GM12878 (cell line): ENCODE data around the gene CD101. TPM values are rescaled to one million over a fixed set of nuclear protein-coding genes. Genes with fewer than 3 reads are reported as not detected.

ENCODE experiments used
- ATAC-seq: fragments of 200-7000 bp; cut with Tn5 transposase; 3 replicates; pipeline ENCODE4 v1.9.1; 2020; ENCODE audit warnings: mild to moderate bottlenecking, moderate library complexity
- BruUV-seq: library from RNA; stranded (reverse); fragments of 400-500 nt; replicated peaks from 2 replicates; lab custom pipeline; 2021; lab: Mats Ljungman, UMichigan
- CTCF ChIA-PET: fragments of 300-600 bp; sonication (Branson Sonifier 250); formaldehyde crosslinking; extraction: SDS; loops from one replicate; lab custom pipeline; 2021; ENCODE audit warnings: inconsistent platforms; lab: Yijun Ruan, JAX
- POLR2A ChIA-PET: fragments of 350-600 bp; formaldehyde crosslinking; extraction: SDS; loops from one replicate; lab custom pipeline; 2021; ENCODE audit warnings: inconsistent platforms; lab: Charles Lee
- RAD21 ChIA-PET: fragments of 300-600 bp; sonication (Branson Sonifier 250); formaldehyde crosslinking; loops from one replicate; lab custom pipeline; 2023; ENCODE audit warnings: antibody characterized with exemption; ENCODE audit not compliant: unreplicated experiment; lab: Charles Lee
- SMC1A ChIA-PET: fragments of 300-600 bp; sonication (Branson Sonifier 250); formaldehyde crosslinking; loops from one replicate; lab custom pipeline; 2023; ENCODE audit not compliant: unreplicated experiment, uncharacterized antibody; lab: Charles Lee
- DNase-seq: peaks from one replicate; pipeline ENCODE4 v3.0.0-alpha.2; 2011; ENCODE audit warnings: low read depth, low spot score
- FAIRE-seq: peaks from 3 replicates; lab custom pipeline; 2011; peaks lifted over from hg19 to GRCh38; lab: Jason Lieb, UNC
- H2AFZ ChIP-seq: 2 replicates; pipeline ENCODE4 v1.6.0; 2011; ENCODE audit warnings: low read depth, low read length, control low read depth; ENCODE audit not compliant: control insufficient read depth
- H3K27ac ChIP-seq: 2 replicates; pipeline ENCODE4 v1.5.1; 2011; ENCODE audit warnings: control low read depth; ENCODE audit not compliant: control insufficient read depth, insufficient read depth
- H3K27me3 ChIP-seq, 2 experiments: replicated peaks in 1 of 2; 2 replicates each; pipeline versions ENCODE4 v1.6.0 to v1.6.1; 2011; ENCODE audit warnings: low read length in 1 of 2; ENCODE audit not compliant: control insufficient read depth in 2 of 2, insufficient read depth in 2 of 2
- H3K36me3 ChIP-seq, 2 experiments: 2 replicates each; pipeline ENCODE4 v1.5.1; 2011; ENCODE audit warnings: low read length in 1 of 2; ENCODE audit not compliant: control insufficient read depth in 2 of 2, insufficient read depth in 2 of 2
- H3K4me1 ChIP-seq: 2 replicates; pipeline ENCODE4 v1.6.1; 2011; ENCODE audit warnings: mild to moderate bottlenecking, low read length, moderate library complexity, mixed read lengths; ENCODE audit not compliant: control insufficient read depth, insufficient read depth
- H3K4me2 ChIP-seq: 2 replicates; pipeline ENCODE4 v1.6.0; 2011; ENCODE audit warnings: control low read depth; ENCODE audit not compliant: control insufficient read depth, insufficient read depth
- H3K4me3 ChIP-seq: fragments of 200-600 bp; sonication (generic); 2 replicates; pipeline ENCODE4 v1.5.1; 2016
- H3K79me2 ChIP-seq: 2 replicates; pipeline ENCODE4 v1.6.0; 2011; ENCODE audit warnings: low read length; ENCODE audit not compliant: control insufficient read depth, insufficient read depth
- H3K9ac ChIP-seq: 2 replicates; pipeline ENCODE4 v1.8.0; 2011; ENCODE audit warnings: low read length, control low read depth, mixed read lengths; ENCODE audit not compliant: control insufficient read depth, insufficient read depth
- H3K9me3 ChIP-seq: replicated peaks from 3 replicates; pipeline ENCODE4 v1.5.1; 2011; ENCODE audit warnings: mild to moderate bottlenecking, low read length; ENCODE audit not compliant: control insufficient read depth, insufficient read depth
- H4K20me1 ChIP-seq: 2 replicates; pipeline ENCODE4 v1.6.0; 2011; ENCODE audit not compliant: control insufficient read depth, insufficient read depth
- BMI1 ChIP-seq: fragments of 450-650 bp; IDR thresholded peaks from 2 replicates; pipeline ENCODE4 v1.6.1; 2016; ENCODE audit warnings: mild to moderate bottlenecking, moderate library complexity, borderline replicate concordance
- EGR1 ChIP-seq, 2 experiments: IDR thresholded peaks; 1 replicate in 1 of 2; 2 replicates in 1 of 2; pipeline ENCODE4 v1.6.1; 2011 to 2012; ENCODE audit warnings: low read depth in 2 of 2, low read length in 2 of 2, borderline replicate concordance in 1 of 2, mild to moderate bottlenecking in 1 of 2, moderate library complexity in 1 of 2
- EZH2 ChIP-seq: IDR thresholded peaks from 2 replicates; pipeline ENCODE4 v1.6.1; 2012; ENCODE audit warnings: low read depth, mild to moderate bottlenecking, control low read depth, inconsistent platforms, low read length, borderline replicate concordance; ENCODE audit not compliant: control insufficient read depth
- IKZF2 ChIP-seq, 2 experiments: fragments of 450-650 bp; IDR thresholded peaks; 2 replicates each; pipeline ENCODE4 v1.6.1; 2017; ENCODE audit warnings: mild to moderate bottlenecking in 2 of 2, moderate library complexity in 2 of 2
- JUND ChIP-seq: IDR thresholded peaks from 2 replicates; pipeline ENCODE4 v1.6.1; 2012; ENCODE audit warnings: low read depth, mild to moderate bottlenecking, low read length, improper control_type of control experiment, moderate library complexity
- MLLT1 ChIP-seq: fragments of 450-650 bp; IDR thresholded peaks from 2 replicates; pipeline ENCODE4 v1.6.1; 2016; ENCODE audit warnings: mild to moderate bottlenecking
- MYC ChIP-seq: IDR thresholded peaks from 2 replicates; pipeline ENCODE4 v1.6.1; 2011; ENCODE audit warnings: mild to moderate bottlenecking, low read length, moderate library complexity, inconsistent platforms; ENCODE audit not compliant: insufficient read depth, insufficient replicate concordance, insufficient read length, severe bottlenecking
- NFXL1 ChIP-seq: fragments of 450-650 bp; IDR thresholded peaks from 2 replicates; pipeline ENCODE4 v1.6.1; 2017; ENCODE audit warnings: antibody characterized with exemption, mild to moderate bottlenecking, borderline replicate concordance
- SREBF1 ChIP-seq: IDR thresholded peaks from 2 replicates; pipeline ENCODE4 v1.6.1; 2012; ENCODE audit warnings: mild to moderate bottlenecking, low read length
- TCF12 ChIP-seq: IDR thresholded peaks from 2 replicates; pipeline ENCODE4 v1.6.1; 2011; ENCODE audit warnings: low read depth, mild to moderate bottlenecking, low read length
- WGBS: methylation state at CpG from one replicate; pipeline ENCODE4 v1.1.6; 2016; ENCODE audit warnings: low lambda C conversion rate; ENCODE audit not compliant: insufficient replicate concordance, insufficient coverage; ENCODE audit errors: missing lambda C conversion rate; 5-methylcytosine and 5-hydroxymethylcytosine counted together
- in situ Hi-C: fragments of 300-500 bp; cut with MboI; formaldehyde crosslinking; loops from 9 replicates; pipeline ENCODE4 v1.14.3; 2018; ENCODE audit warnings: mixed read lengths
- intact Hi-C: fragments of 100-400 bp; cut with micrococcal nuclease; formaldehyde crosslinking; loops from one replicate; pipeline ENCODE4 v1.14.2; 2022; ENCODE audit not compliant: unreplicated experiment
- polyA plus RNA-seq, 11 experiments: library from polyadenylated mRNA; depleted of rRNA in 4 of 11; unstranded in 6 of 11; stranded (reverse) in 5 of 11; fragments of >200 nt; fragmentation: Nextera tagmentation in 4 of 11; fragmentation: Illumina TruSeq in 1 of 11; extraction: Ambion mirVana in 4 of 11; extraction: Trizol in 1 of 11; gene quantifications; 1 replicate in 1 of 11; 2 replicates in 10 of 11; pipeline versions ENCODE4 v1.2.1 to v1.2.3, GENCODE V29; 2011 to 2016; ENCODE audit warnings: inconsistent platforms in 2 of 11, missing spikeins in 2 of 11, low read depth in 1 of 11
- total RNA-seq, 4 experiments: library from RNA; depleted of rRNA in 3 of 4; stranded (reverse); fragments of >200 nt in 3 of 4; fragmentation: Illumina TruSeq in 1 of 4; extraction: Trizol in 1 of 4; gene quantifications; 2 replicates each; pipeline versions ENCODE4 v1.2.1 to v1.2.3, GENCODE V29; 2013 to 2021
- TF ChIP-seq, protein P1 (sequence below): fragments of 450-650 bp; IDR thresholded peaks from 2 replicates; pipeline ENCODE4 v1.6.1; 2018; ENCODE audit warnings: borderline replicate concordance, mild to moderate bottlenecking; ENCODE audit not compliant: partially characterized antibody

Gene CD101
- total and polyA plus RNA-seq, 10 of the 15 experiments (the other 5 are each of a cell fraction or from before 2014, with no cell fraction given) = 0.56 to 7.9 (median 2.9) TPM

GRCh38 chr1:117017062-117017461 lies 15.5 kb downstream of the CD101 start:
- H3K4me1 ChIP-seq = peaks cover 5% of the 10 kb centered on the region; the same call in 1 of the 2 replicates
- TF ChIP-seq EZH2 (no peak), BMI1 (peak; percentile 80; the same call in 1 of the 2 replicates), MYC (no peak)
- TF ChIP-seq, all 136 proteins: peak for 1
- no peak overlapping the region for H3K4me2 ChIP-seq
- no TSS peak for BruUV-seq
- H3K27me3 ChIP-seq = no peaks in the 10 kb centered on the region
- ChIA-PET CTCF (interaction anchor here (0.9 to 2.7 kb wide), 8 partner anchors 8 to 105 kb away, joined by 3 to 9 read pairs (median 3); partner anchors contain the start of gene TTF2), SMC1A (interaction anchor here (0.8 to 2.2 kb wide), 8 partner anchors 12 to 135 kb away, joined by 3 to 12 read pairs (median 4); partner anchors contain the start of gene CD101), RAD21 (interaction anchor here (0.7 to 2.0 kb wide), 10 partner anchors 13 to 292 kb away, joined by 3 to 15 read pairs (median 3); partner anchors contain the start of genes CD101 and TTF2), POLR2A (interaction anchor here (0.6 to 1.6 kb wide), 5 partner anchors 8 to 104 kb away, joined by 3 to 4 read pairs (median 3); partner anchors contain the start of gene CD101)
- no peak overlapping the region for H3K9ac ChIP-seq
- H4K20me1 ChIP-seq = no peaks in the 10 kb centered on the region
- FAIRE-seq (no peak), ATAC-seq (peak; percentile 53), DNase-seq (no peak)
- no peaks in the 10 kb centered on the region for H3K9me3 ChIP-seq
- no peaks in the 10 kb centered on the region for H3K79me2 ChIP-seq
- no peak overlapping the region for H3K27ac ChIP-seq
- intact Hi-C loops = loop anchor here (1.0 kb wide), 1 partner anchor 34 kb away; no protein-coding TSS in a partner anchor
- in situ Hi-C loops = no loop called here
- no peak overlapping the region for H3K4me3 ChIP-seq
- H2AFZ ChIP-seq = no peak overlapping the region
- 42% methylated on average over 4 of the region's 4 CpGs for WGBS
- H3K36me3 ChIP-seq = no peaks in the 10 kb centered on the region; a peak in 1 of 4 replicates

DNA sequence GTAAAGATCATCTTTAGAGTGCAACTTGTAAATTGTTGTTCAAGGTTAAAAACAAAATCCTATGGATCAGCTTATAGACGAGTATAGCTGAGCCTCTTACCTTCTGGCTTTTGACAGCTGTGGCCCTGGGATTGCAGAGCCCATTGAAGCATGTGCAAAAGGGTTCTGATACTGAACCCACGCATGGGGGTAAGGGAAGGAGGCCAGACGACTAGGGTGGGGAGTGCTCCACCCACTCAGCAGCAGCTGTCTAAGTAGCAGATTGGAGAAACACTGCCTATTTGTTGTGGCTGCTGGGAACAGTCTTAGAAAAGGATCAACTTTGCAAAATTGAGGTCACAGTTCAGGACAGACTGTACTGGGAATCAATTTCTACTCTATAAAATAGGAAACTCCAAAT lies 16.1 kb downstream of the CD101 start:
- Histone ChIP-seq H3K4me3 (no peak overlapping the region), H3K27me3 (no peaks in the 10 kb centered on the region), H4K20me1 (no peaks in the 10 kb centered on the region), H2AFZ (no peak overlapping the region), H3K36me3 (no peaks in the 10 kb centered on the region; a peak in 1 of 4 replicates), H3K9ac (no peak overlapping the region), H3K4me2 (no peak overlapping the region), H3K4me1 (peaks cover 5% of the 10 kb centered on the region; the same call in 1 of the 2 replicates), H3K27ac (no peak overlapping the region), H3K9me3 (no peaks in the 10 kb centered on the region), H3K79me2 (no peaks in the 10 kb centered on the region)
- RAD21 ChIA-PET = interaction anchor here (0.7 to 2.0 kb wide), 10 partner anchors 14 to 292 kb away, joined by 3 to 15 read pairs (median 3); partner anchors contain the start of genes CD101 and TTF2
- FAIRE-seq (no peak), DNase-seq (no peak), ATAC-seq (peak; percentile 69)
- CTCF ChIA-PET = interaction anchor here (0.9 to 2.7 kb wide), 8 partner anchors 8 to 105 kb away, joined by 3 to 9 read pairs (median 3); partner anchors contain the start of gene TTF2
- TF ChIP-seq MLLT1 (no peak), TCF12 (peak; percentile 75; the same call in 1 of the 2 replicates), JUND (no peak), EGR1 (IDR thresholded peaks at IDR 0.05; ENCODE audit: borderline replicate concordance in 1 of 2, low read depth in 2 of 2, low read length in 2 of 2) (peak in 1 of 2 experiments; percentile 86; a peak in 1 of 3 replicates), NFXL1 (0 out of 2 replicates have a peak, but pooled peaks have one; percentile 13), IKZF2 (IDR thresholded peaks at IDR 0.05) (peak in 1 of 2 experiments; percentile 13; a peak in 1 of 4 replicates), SREBF1 (no peak)
- TF ChIP-seq, protein P1, sequence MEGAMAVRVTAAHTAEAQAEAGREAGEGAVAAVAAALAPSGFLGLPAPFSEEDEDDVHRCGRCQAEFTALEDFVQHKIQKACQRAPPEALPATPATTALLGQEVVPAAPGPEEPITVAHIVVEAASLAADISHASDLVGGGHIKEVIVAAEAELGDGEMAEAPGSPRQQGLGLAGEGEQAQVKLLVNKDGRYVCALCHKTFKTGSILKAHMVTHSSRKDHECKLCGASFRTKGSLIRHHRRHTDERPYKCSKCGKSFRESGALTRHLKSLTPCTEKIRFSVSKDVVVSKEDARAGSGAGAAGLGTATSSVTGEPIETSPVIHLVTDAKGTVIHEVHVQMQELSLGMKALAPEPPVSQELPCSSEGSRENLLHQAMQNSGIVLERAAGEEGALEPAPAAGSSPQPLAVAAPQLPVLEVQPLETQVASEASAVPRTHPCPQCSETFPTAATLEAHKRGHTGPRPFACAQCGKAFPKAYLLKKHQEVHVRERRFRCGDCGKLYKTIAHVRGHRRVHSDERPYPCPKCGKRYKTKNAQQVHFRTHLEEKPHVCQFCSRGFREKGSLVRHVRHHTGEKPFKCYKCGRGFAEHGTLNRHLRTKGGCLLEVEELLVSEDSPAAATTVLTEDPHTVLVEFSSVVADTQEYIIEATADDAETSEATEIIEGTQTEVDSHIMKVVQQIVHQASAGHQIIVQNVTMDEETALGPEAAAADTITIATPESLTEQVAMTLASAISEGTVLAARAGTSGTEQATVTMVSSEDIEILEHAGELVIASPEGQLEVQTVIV = no peak
- intact Hi-C loops = loop anchor here (1.0 kb wide), 1 partner anchor 34 kb away; no protein-coding TSS in a partner anchor
- in situ Hi-C loops = no loop called here
- no TSS peak for BruUV-seq
- WGBS = 22% methylated on average over 3 of the region's 3 CpGs
- SMC1A ChIA-PET = interaction anchor here (0.6 to 2.2 kb wide), 9 partner anchors 9 to 135 kb away, joined by 3 to 12 read pairs (median 3); partner anchors contain the start of gene CD101
- POLR2A ChIA-PET = interaction anchor here (0.8 to 1.6 kb wide), 4 partner anchors 8 to 105 kb away, joined by 3 to 4 read pairs (median 4); partner anchors contain the start of gene CD101
